ENCODE data around the gene MRTFA. TPM values are rescaled to one million over a fixed set of nuclear protein-coding genes. Genes with fewer than 3 reads are reported as not detected.
A peak's percentile ranks its signal among the peaks of the same experiment; 100 is the strongest.

Gene MRTFA
- total RNA-seq, 1 experiment from 2014 or later = 28.0 TPM

GRCh38 chr22:40621309-40622151 is 15.0 kb downstream of the MRTFA start:
- no peak overlapping the region for H3K27ac ChIP-seq (ENCODE audit: low read depth, low read length)
- peak overlapping the region; percentile 71 for H3K4me2 ChIP-seq (ENCODE audit: low read length)
- intact Hi-C loops (cut with micrococcal nuclease) = no loop called here
- CTCF ChIA-PET = no interaction called here
- H3K9me2 ChIP-seq (ENCODE audit: insufficient read depth) = no peaks in the 10 kb centered on the region
- RAD21 ChIA-PET (ENCODE audit: low non-redundant PET in 1 of 2, low total read pairs in 2 of 2, uncharacterized antibody in 2 of 2, unreplicated experiment in 2 of 2) = no interaction called here
- H3K9me3 ChIP-seq (ENCODE audit: control insufficient read depth in 1 of 2, insufficient read depth in 1 of 2, low read depth in 1 of 2, low read length in 2 of 2) = no peaks in the 10 kb centered on the region
- H3K9ac ChIP-seq (ENCODE audit: low read length) = no peak overlapping the region
- no peak for TF ChIP-seq YY1 (IDR thresholded peaks at IDR 0.05; ENCODE audit: extremely low read depth, insufficient replicate concordance, low read depth, low read length)
- no peak for TF ChIP-seq CBX3 (IDR thresholded peaks at IDR 0.05; ENCODE audit: low read depth)
- no peak for TF ChIP-seq ZNF274 (IDR thresholded peaks at IDR 0.05; ENCODE audit: low read depth, low read length)
- no peak for TF ChIP-seq POLR2AphosphoS5 (IDR thresholded peaks at IDR 0.05; ENCODE audit: low read depth, low read length)
- no peak overlapping the region for H2AFZ ChIP-seq (ENCODE audit: low read depth, low read length, poor library complexity, severe bottlenecking)
- peaks cover 9 to 18% of the 10 kb centered on the region in 2 experiments for H3K4me1 ChIP-seq (ENCODE audit: control insufficient read depth in 1 of 2, insufficient read depth in 2 of 2, low read length in 2 of 2)
- H4K20me1 ChIP-seq (ENCODE audit: insufficient read depth) = no peaks in the 10 kb centered on the region
- peaks cover 70% of the 10 kb centered on the region for H3K79me2 ChIP-seq (ENCODE audit: insufficient read depth, low read length)
- no TSS peak for BruUV-seq (replicated peaks)
- H3K4me3 ChIP-seq (replicated peaks in 1 of 2; ENCODE audit: low read depth in 1 of 2, low read length in 2 of 2) = no peak overlapping the region
- no peaks in the 10 kb centered on the region for H3K27me3 ChIP-seq (ENCODE audit: insufficient read depth, low read length)
- no peaks in the 10 kb centered on the region for H3K36me3 ChIP-seq (ENCODE audit: control insufficient read depth in 1 of 2, insufficient read depth in 2 of 2, low read length in 2 of 2)
- no peak for ATAC-seq
- POLR2A ChIA-PET = interaction anchor here (0.7 to 2.5 kb wide), 3 partner anchors 10 to 30 kb away, joined by 3 to 11 read pairs (median 4); partner anchors contain the start of gene MRTFA
- DNase-seq (ENCODE audit: low read depth, low spot score) = no peak

- BruUV-seq (replicated peaks) = no TSS peak
- CTCF ChIA-PET = no interaction called here
- peak; percentile 95 for ATAC-seq
- TF ChIP-seq CBX3 (IDR thresholded peaks at IDR 0.05; ENCODE audit: low read depth) (peak; percentile 92; the same call in 1 of the 2 replicates), MAX (IDR thresholded peaks at IDR 0.05) (peak; percentile 65), EGR1 (IDR thresholded peaks at IDR 0.05; ENCODE audit: low read depth) (no peak), SIN3A (IDR thresholded peaks at IDR 0.05; ENCODE audit: low read depth) (no peak), YY1 (IDR thresholded peaks at IDR 0.05; ENCODE audit: extremely low read depth, insufficient replicate concordance, low read depth, low read length) (no peak), SRF (IDR thresholded peaks at IDR 0.05; ENCODE audit: low read depth) (no peak), POLR2AphosphoS5 (IDR thresholded peaks at IDR 0.05; ENCODE audit: low read depth, low read length) (no peak), POLR2A (IDR thresholded peaks at IDR 0.05; ENCODE audit: borderline replicate concordance, extremely low read depth, insufficient read depth, insufficient read length) (no peak), RAD21 (IDR thresholded peaks at IDR 0.05; ENCODE audit: low read depth) (no peak), FOSL1 (IDR thresholded peaks at IDR 0.05; ENCODE audit: low read depth) (peak; percentile 89), ZFX (IDR thresholded peaks at IDR 0.05) (no peak), EZH2phosphoT487 (IDR thresholded peaks at IDR 0.05; ENCODE audit: borderline replicate concordance) (no peak), CEBPB (IDR thresholded peaks at IDR 0.05; ENCODE audit: low read depth) (peak; percentile 34; the same call in 1 of the 2 replicates)
- TF ChIP-seq, protein P1, sequence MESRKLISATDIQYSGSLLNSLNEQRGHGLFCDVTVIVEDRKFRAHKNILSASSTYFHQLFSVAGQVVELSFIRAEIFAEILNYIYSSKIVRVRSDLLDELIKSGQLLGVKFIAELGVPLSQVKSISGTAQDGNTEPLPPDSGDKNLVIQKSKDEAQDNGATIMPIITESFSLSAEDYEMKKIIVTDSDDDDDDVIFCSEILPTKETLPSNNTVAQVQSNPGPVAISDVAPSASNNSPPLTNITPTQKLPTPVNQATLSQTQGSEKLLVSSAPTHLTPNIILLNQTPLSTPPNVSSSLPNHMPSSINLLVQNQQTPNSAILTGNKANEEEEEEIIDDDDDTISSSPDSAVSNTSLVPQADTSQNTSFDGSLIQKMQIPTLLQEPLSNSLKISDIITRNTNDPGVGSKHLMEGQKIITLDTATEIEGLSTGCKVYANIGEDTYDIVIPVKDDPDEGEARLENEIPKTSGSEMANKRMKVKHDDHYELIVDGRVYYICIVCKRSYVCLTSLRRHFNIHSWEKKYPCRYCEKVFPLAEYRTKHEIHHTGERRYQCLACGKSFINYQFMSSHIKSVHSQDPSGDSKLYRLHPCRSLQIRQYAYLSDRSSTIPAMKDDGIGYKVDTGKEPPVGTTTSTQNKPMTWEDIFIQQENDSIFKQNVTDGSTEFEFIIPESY (IDR thresholded peaks at IDR 0.05; ENCODE audit: extremely low read depth, insufficient replicate concordance, low read length) = no peak
- TF ChIP-seq, protein P2, sequence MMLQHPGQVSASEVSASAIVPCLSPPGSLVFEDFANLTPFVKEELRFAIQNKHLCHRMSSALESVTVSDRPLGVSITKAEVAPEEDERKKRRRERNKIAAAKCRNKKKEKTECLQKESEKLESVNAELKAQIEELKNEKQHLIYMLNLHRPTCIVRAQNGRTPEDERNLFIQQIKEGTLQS (IDR thresholded peaks at IDR 0.05) = no peak
Measured at GRCh38 chr22:40620464-40621046, 16.0 kb downstream of the MRTFA start.

More at GRCh38 chr22:40620464-40621046, 16.0 kb downstream of the MRTFA start:
- Histone ChIP-seq H3K36me3 (ENCODE audit: control insufficient read depth in 1 of 2, insufficient read depth in 2 of 2, low read length in 2 of 2) (no peaks in the 10 kb centered on the region), H3K9me3 (ENCODE audit: control insufficient read depth in 1 of 2, insufficient read depth in 1 of 2, low read depth in 1 of 2, low read length in 2 of 2) (no peaks in the 10 kb centered on the region), H3K4me3 (replicated peaks in 1 of 2; ENCODE audit: low read depth in 1 of 2, low read length in 2 of 2) (peak overlapping the region in 1 of 2 experiments; percentile 9; a peak in 2 of 4 replicates), H4K20me1 (ENCODE audit: insufficient read depth) (no peaks in the 10 kb centered on the region), H3K4me2 (ENCODE audit: low read length) (peak overlapping the region; percentile 71), H3K9me2 (ENCODE audit: insufficient read depth) (no peaks in the 10 kb centered on the region), H2AFZ (ENCODE audit: low read depth, low read length, poor library complexity, severe bottlenecking) (no peak overlapping the region), H3K27ac (ENCODE audit: low read depth, low read length) (peak overlapping the region; percentile 60; the same call in 1 of the 2 replicates), H3K4me1 (ENCODE audit: control insufficient read depth in 1 of 2, insufficient read depth in 2 of 2, low read length in 2 of 2) (peaks cover 9 to 18% of the 10 kb centered on the region in 2 experiments), H3K27me3 (ENCODE audit: insufficient read depth, low read length) (no peaks in the 10 kb centered on the region), H3K9ac (ENCODE audit: low read length) (0 out of 2 replicates have a peak overlapping the region, but pooled peaks have one; percentile 28), H3K79me2 (ENCODE audit: insufficient read depth, low read length) (peaks cover 67% of the 10 kb centered on the region)
- ChIA-PET POLR2A (interaction anchor here (1.4 to 2.5 kb wide), 2 partner anchors 16 to 31 kb away, joined by 4 to 11 read pairs; partner anchors contain the start of gene MRTFA), RAD21 (ENCODE audit: low non-redundant PET in 1 of 2, low total read pairs in 2 of 2, uncharacterized antibody in 2 of 2, unreplicated experiment in 2 of 2) (no interaction called here)
- peak; percentile 66 for DNase-seq (ENCODE audit: low read depth, low spot score)
- intact Hi-C loops (cut with micrococcal nuclease) = no loop called here
